Neural progenitor cell (in vitro differentiated cells): ENCODE measurements around the gene MX2. TPM values are rescaled to one million over a fixed set of nuclear protein-coding genes. Genes with fewer than 3 reads are reported as not detected.
"Not testable (repeated sequence)": the region's sequence is repeated elsewhere in the genome, so short reads cannot be mapped to it uniquely, and the experiment has no call there.

Source experiments
- DNase-seq: peaks from one replicate; pipeline ENCODE4 v3.0.0-alpha.2; 2016; ENCODE audit warnings: low spot score
- H2AFZ ChIP-seq: fragments of 200-600 bp; sonication (generic); replicated peaks from 2 replicates; pipeline ENCODE4 v1.6.1; 2016; ENCODE audit warnings: antibody characterized with exemption
- H3F3A ChIP-seq: fragments of 200-600 bp; sonication (generic); 2 replicates; pipeline ENCODE4 v1.6.1; 2016; ENCODE audit warnings: antibody characterized with exemption, low read depth
- H3K27ac ChIP-seq: fragments of 200-600 bp; sonication (generic); 2 replicates; pipeline ENCODE4 v1.5.1; 2016; ENCODE audit warnings: mild to moderate bottlenecking
- H3K27me3 ChIP-seq: fragments of 200-600 bp; sonication (generic); 2 replicates; pipeline ENCODE4 v1.6.1; 2016; ENCODE audit warnings: mild to moderate bottlenecking, moderate library complexity
- H3K36me3 ChIP-seq: fragments of 200-600 bp; sonication (generic); 2 replicates; pipeline ENCODE4 v1.5.1; 2016
- H3K4me1 ChIP-seq: fragments of 200-600 bp; sonication (generic); 2 replicates; pipeline ENCODE4 v1.6.1; 2016; ENCODE audit warnings: mixed run types
- H3K4me2 ChIP-seq: fragments of 200-600 bp; sonication (generic); 2 replicates; pipeline ENCODE4 v1.6.1; 2016
- H3K4me3 ChIP-seq: fragments of 200-600 bp; sonication (generic); 2 replicates; pipeline ENCODE4 v1.5.1; 2016
- H3K79me2 ChIP-seq: fragments of 200-600 bp; sonication (generic); 2 replicates; pipeline ENCODE4 v1.6.1; 2016; ENCODE audit warnings: low read depth
- H3K9ac ChIP-seq: fragments of 200-600 bp; sonication (generic); 2 replicates; pipeline ENCODE4 v1.6.1; 2016
- H3K9me3 ChIP-seq: fragments of 200-600 bp; sonication (generic); 2 replicates; pipeline ENCODE4 v1.5.1; 2016; ENCODE audit warnings: low read depth
- H4K20me1 ChIP-seq: fragments of 200-600 bp; sonication (generic); 2 replicates; pipeline ENCODE4 v1.6.1; 2016; ENCODE audit warnings: low read depth
- H3K27ac Mint-ChIP-seq: 3 replicates; pipeline ENCODE4 v1.8.0; 2021; ENCODE audit warnings: mixed read lengths
- H3K27me3 Mint-ChIP-seq: 2 replicates; pipeline ENCODE4 v1.8.0; 2022; ENCODE audit warnings: low read depth, mild to moderate bottlenecking, inconsistent platforms, moderate library complexity, mixed read lengths; ENCODE audit not compliant: insufficient read depth
- H3K36me3 Mint-ChIP-seq: 3 replicates; pipeline ENCODE4 v1.8.0; 2021; ENCODE audit warnings: mixed read lengths
- H3K4me1 Mint-ChIP-seq: 3 replicates; pipeline ENCODE4 v1.8.0; 2021; ENCODE audit warnings: mixed read lengths
- H3K4me3 Mint-ChIP-seq: 3 replicates; pipeline ENCODE4 v1.8.0; 2021; ENCODE audit warnings: mild to moderate bottlenecking, moderate library complexity, mixed read lengths
- H3K9me3 Mint-ChIP-seq: 3 replicates; pipeline ENCODE4 v1.8.0; 2020; ENCODE audit warnings: mixed read lengths
- CTCF ChIP-seq: fragments of 200-600 bp; sonication (generic); IDR thresholded peaks from 2 replicates; pipeline ENCODE4 v1.5.1; 2017; ENCODE audit warnings: antibody characterized with exemption, mild to moderate bottlenecking
- EZH2 ChIP-seq: fragments of 200-600 bp; sonication (generic); IDR thresholded peaks from 2 replicates; pipeline ENCODE4 v1.6.1; 2017; ENCODE audit warnings: antibody characterized with exemption, mild to moderate bottlenecking, moderate library complexity
- EZH2phosphoT487 ChIP-seq: fragments of 200-600 bp; sonication (generic); IDR thresholded peaks from 2 replicates; pipeline ENCODE4 v1.6.1; 2017; ENCODE audit warnings: antibody characterized with exemption
- total RNA-seq: library from RNA; depleted of rRNA; stranded (reverse); fragments of >200 nt; gene quantifications from 2 replicates; pipeline ENCODE4 v1.2.3, GENCODE V29; 2015; ENCODE audit warnings: low replicate concordance

MX2 gene
- total RNA-seq, result 2.2 and 3.3 TPM in 2 replicates

GRCh38 chr21:41361786-41362604 is at the start of gene MX2:
TSS of gene MX2 (plus strand) at chr21:41362027. CDS start at chr21:41376907, 14,880 bp downstream.
- TF ChIP-seq EZH2phosphoT487, result no peak
- Mint-ChIP-seq H3K4me1 (peaks cover 4% of the 10 kb centered on the region), H3K27me3 (peaks cover 10% of the 10 kb centered on the region), H3K9me3 (no peaks in the 10 kb centered on the region), H3K27ac (peak within 1 kb of the TSS; percentile 23), H3K36me3 (no peaks in the 10 kb centered on the region), H3K4me3 (no peak within 1 kb of the TSS)
- H3K9ac ChIP-seq, result no peak within 1 kb of the TSS
- no peak within 1 kb of the TSS for H2AFZ ChIP-seq
- DNase-seq, result no peak
- H3K4me3 ChIP-seq, result no peak within 1 kb of the TSS
- H4K20me1 ChIP-seq, result no peaks in the 10 kb centered on the region
- H3K79me2 ChIP-seq, result no peaks in the 10 kb centered on the region
- no peak within 1 kb of the TSS for H3K27ac ChIP-seq
- H3K27me3 ChIP-seq, result no peaks in the 10 kb centered on the region
- no peaks in the 10 kb centered on the region for H3K4me1 ChIP-seq
- no peak within 1 kb of the TSS for H3K4me2 ChIP-seq
- no peaks in the 10 kb centered on the region for H3F3A ChIP-seq
- H3K9me3 ChIP-seq, result no peaks in the 10 kb centered on the region
- no peaks in the 10 kb centered on the region for H3K36me3 ChIP-seq

GRCh38 chr21:41313285-41314164 is 48.3 kb upstream of the MX2 start:
- not testable (repeated sequence) for H3K4me3 ChIP-seq, H3K36me3 Mint-ChIP-seq, H2AFZ ChIP-seq, DNase-seq, H4K20me1 ChIP-seq, H3K4me1 Mint-ChIP-seq, H3K4me1 ChIP-seq, H3K4me3 Mint-ChIP-seq, H3K36me3 ChIP-seq, H3K9me3 Mint-ChIP-seq, H3F3A ChIP-seq, H3K4me2 ChIP-seq, H3K9ac ChIP-seq, H3K27ac Mint-ChIP-seq, H3K27ac ChIP-seq, H3K79me2 ChIP-seq, H3K9me3 ChIP-seq
- H3K27me3 Mint-ChIP-seq, result peaks cover 26% of the 10 kb centered on the region
- H3K27me3 ChIP-seq, result peaks cover 46% of the 10 kb centered on the region

- no peaks in the 10 kb centered on the region for H3F3A ChIP-seq
- H3K4me3 Mint-ChIP-seq, result peak overlapping the region; percentile 75
- no peaks in the 10 kb centered on the region for H3K9me3 ChIP-seq
- H3K9me3 Mint-ChIP-seq, result no peaks in the 10 kb centered on the region
- no peaks in the 10 kb centered on the region for H3K36me3 Mint-ChIP-seq
- H3K36me3 ChIP-seq, result no peaks in the 10 kb centered on the region
- H3K27me3 Mint-ChIP-seq, result peaks cover 30% of the 10 kb centered on the region
- H4K20me1 ChIP-seq, result no peaks in the 10 kb centered on the region
- TF ChIP-seq EZH2 (no peak), EZH2phosphoT487 (no peak), CTCF (no peak)
- H3K79me2 ChIP-seq, result no peaks in the 10 kb centered on the region
- H2AFZ ChIP-seq, result no peak overlapping the region
- H3K4me1 Mint-ChIP-seq, result peaks cover 4% of the 10 kb centered on the region
- H3K4me1 ChIP-seq, result no peaks in the 10 kb centered on the region
- H3K4me2 ChIP-seq, result no peak overlapping the region
- no peak overlapping the region for H3K27ac Mint-ChIP-seq
- H3K27ac ChIP-seq, result no peak overlapping the region
- H3K27me3 ChIP-seq, result peaks cover 47% of the 10 kb centered on the region
- no peak overlapping the region for H3K4me3 ChIP-seq
- DNase-seq, result no peak
- H3K9ac ChIP-seq, result no peak overlapping the region
Measured at GRCh38 chr21:41315726-41316125, 46.1 kb upstream of the MX2 start.

GRCh38 chr21:41316200-41317062 is 45.4 kb upstream of the MX2 start, which contains the start of gene FAM3B:
TSS of gene FAM3B (plus strand) at chr21:41316801. CDS start at chr21:41316880, 79 bp downstream.
- H3K27ac Mint-ChIP-seq, result no peak within 1 kb of the TSS

More at GRCh38 chr21:41316200-41317062, 45.4 kb upstream of the MX2 start, which contains the start of gene FAM3B:
- Histone ChIP-seq H3K4me2 (peak within 1 kb of the TSS; percentile 92), H3K36me3 (no peaks in the 10 kb centered on the region), H3K27me3 (peaks cover 47% of the 10 kb centered on the region), H4K20me1 (no peaks in the 10 kb centered on the region), H3K27ac (no peak within 1 kb of the TSS), H3K9ac (no peak within 1 kb of the TSS), H3F3A (no peaks in the 10 kb centered on the region), H3K4me3 (peak within 1 kb of the TSS; percentile 57), H3K79me2 (no peaks in the 10 kb centered on the region), H3K9me3 (no peaks in the 10 kb centered on the region), H2AFZ (peak within 1 kb of the TSS; percentile 79), H3K4me1 (no peaks in the 10 kb centered on the region)
- TF ChIP-seq CTCF (no peak), EZH2phosphoT487 (no peak), EZH2 (peak; percentile 39)
- H3K36me3 Mint-ChIP-seq, result no peaks in the 10 kb centered on the region
- H3K9me3 Mint-ChIP-seq, result no peaks in the 10 kb centered on the region
- H3K27me3 Mint-ChIP-seq, result peaks cover 30% of the 10 kb centered on the region
- H3K4me1 Mint-ChIP-seq, result peaks cover 4% of the 10 kb centered on the region
- DNase-seq, result peak; percentile 69
- peak within 1 kb of the TSS; percentile 75 for H3K4me3 Mint-ChIP-seq
